IMR-90 (cell line): ENCODE measurements around the gene THBS1. TPM values are rescaled to one million over a fixed set of nuclear protein-coding genes. Genes with fewer than 3 reads are reported as not detected.

Experiments
- ATAC-seq: fragments of 200-7000 bp; cut with Tn5 transposase; 2 replicates; pipeline ENCODE4 v1.9.1; 2020; ENCODE audit warnings: low read depth, mild to moderate bottlenecking, moderate library complexity
- BruUV-seq: library from RNA; stranded (reverse); fragments of 400-500 nt; replicated peaks from 2 replicates; lab custom pipeline; 2021; lab: Mats Ljungman, UMichigan
- CTCF ChIA-PET: fragments of 300-600 bp; formaldehyde crosslinking; extraction: SDS; loops from one replicate; lab custom pipeline; 2021; ENCODE audit warnings: antibody characterized with exemption; lab: Yijun Ruan, JAX
- POLR2A ChIA-PET: fragments of 300-600 bp; sonication (Branson Sonifier 250); formaldehyde crosslinking; loops from one replicate; lab custom pipeline; 2022; ENCODE audit warnings: antibody characterized with exemption; ENCODE audit not compliant: unreplicated experiment; lab: Charles Lee
- DNase-seq: peaks from one replicate; pipeline ENCODE4 v3.0.0; 2013
- H2AFZ ChIP-seq: replicated peaks from 2 replicates; pipeline ENCODE3; 2013; ENCODE audit warnings: low read length, mild to moderate bottlenecking; ENCODE audit not compliant: poor library complexity
- H2AK5ac ChIP-seq: 2 replicates; pipeline ENCODE4 v1.6.1; 2013; ENCODE audit warnings: low read depth, low read length, inconsistent platforms
- H2AK9ac ChIP-seq: replicated peaks from 2 replicates; pipeline ENCODE3; 2013; ENCODE audit warnings: mild to moderate bottlenecking, low read depth, low read length, moderate library complexity; ENCODE audit not compliant: poor library complexity
- H2BK120ac ChIP-seq: 2 replicates; pipeline ENCODE4 v1.6.1; 2013; ENCODE audit warnings: low read depth, low read length, inconsistent platforms
- H2BK15ac ChIP-seq: 3 replicates; pipeline ENCODE4 v1.6.1; 2013; ENCODE audit warnings: low read depth, low read length, inconsistent platforms
- H2BK20ac ChIP-seq: 2 replicates; pipeline ENCODE4 v1.6.1; 2013; ENCODE audit warnings: low read depth, mild to moderate bottlenecking, inconsistent platforms, low read length, moderate library complexity
- H2BK5ac ChIP-seq: 2 replicates; pipeline ENCODE4 v1.6.1; 2013; ENCODE audit warnings: mild to moderate bottlenecking, low read depth, low read length, inconsistent platforms; ENCODE audit not compliant: poor library complexity, severe bottlenecking
- H3K14ac ChIP-seq: replicated peaks from 2 replicates; pipeline ENCODE4 v1.6.1; 2013; ENCODE audit warnings: low read depth, low read length, inconsistent platforms
- H3K18ac ChIP-seq: 2 replicates; pipeline ENCODE4 v1.6.1; 2013; ENCODE audit warnings: low read depth, low read length, control low read depth
- H3K23ac ChIP-seq: 2 replicates; pipeline ENCODE4 v1.6.1; 2013; ENCODE audit warnings: low read depth, low read length, inconsistent platforms
- H3K27ac ChIP-seq: 2 replicates; pipeline ENCODE4 v1.5.1; 2013; ENCODE audit warnings: mild to moderate bottlenecking, control low read depth, low read length; ENCODE audit not compliant: insufficient read depth
- H3K27me3 ChIP-seq: 2 replicates; pipeline ENCODE4 v1.6.1; 2013; ENCODE audit warnings: low read length; ENCODE audit not compliant: control insufficient read depth, insufficient read depth
- H3K36me3 ChIP-seq: 2 replicates; pipeline ENCODE4 v1.6.1; 2013; ENCODE audit warnings: low read length, mixed read lengths; ENCODE audit not compliant: control insufficient read depth, insufficient read depth
- H3K4ac ChIP-seq: 2 replicates; pipeline ENCODE4 v1.6.1; 2013; ENCODE audit warnings: low read depth, low read length, inconsistent platforms
- H3K4me1 ChIP-seq: 2 replicates; pipeline ENCODE4 v1.6.1; 2013; ENCODE audit warnings: low read length, mixed read lengths; ENCODE audit not compliant: control insufficient read depth, insufficient read depth
- H3K4me2 ChIP-seq: 2 replicates; pipeline ENCODE4 v1.6.1; 2013; ENCODE audit warnings: low read depth, mild to moderate bottlenecking, control low read depth, low read length, moderate library complexity
- H3K4me3 ChIP-seq: 2 replicates; pipeline ENCODE4 v1.5.1; 2013; ENCODE audit warnings: low read depth, mild to moderate bottlenecking, control low read depth, low read length, moderate library complexity; ENCODE audit not compliant: insufficient read depth
- H3K56ac ChIP-seq: 2 replicates; pipeline ENCODE4 v1.6.1; 2013; ENCODE audit warnings: low read length, inconsistent platforms; ENCODE audit not compliant: insufficient read depth; ENCODE audit errors: extremely low read depth
- H3K79me1 ChIP-seq, 2 experiments: 2 replicates each; pipeline ENCODE4 v1.6.1; 2013; ENCODE audit warnings: low read length in 2 of 2, inconsistent platforms in 1 of 2, low read depth in 1 of 2
- H3K9ac ChIP-seq: 2 replicates; pipeline ENCODE4 v1.6.1; 2013; ENCODE audit warnings: low read depth, low read length, control low read depth
- H3K9me1 ChIP-seq: 2 replicates; pipeline ENCODE4 v1.6.1; 2013; ENCODE audit warnings: low read length, inconsistent platforms; ENCODE audit not compliant: insufficient read depth
- H3K9me3 ChIP-seq: 2 replicates; pipeline ENCODE4 v1.6.1; 2013; ENCODE audit warnings: low read length; ENCODE audit not compliant: control insufficient read depth, insufficient read depth
- H4K20me1 ChIP-seq: 2 replicates; pipeline ENCODE4 v1.6.1; 2013; ENCODE audit warnings: low read length, inconsistent platforms; ENCODE audit not compliant: insufficient read depth
- H4K5ac ChIP-seq: 2 replicates; pipeline ENCODE4 v1.6.1; 2013; ENCODE audit warnings: mild to moderate bottlenecking, low read depth, low read length, control low read depth
- H4K8ac ChIP-seq, 2 experiments: 2 replicates each; pipeline ENCODE4 v1.6.1; 2013; ENCODE audit warnings: low read depth in 2 of 2, low read length in 2 of 2, control low read depth in 1 of 2, inconsistent platforms in 1 of 2
- H4K91ac ChIP-seq: 2 replicates; pipeline ENCODE4 v1.6.1; 2013; ENCODE audit warnings: low read depth, low read length, inconsistent platforms; ENCODE audit not compliant: insufficient read depth
- BHLHE40 ChIP-seq: fragments of 150-350 bp; IDR thresholded peaks from 2 replicates; pipeline ENCODE4 v1.6.1; 2016; ENCODE audit warnings: mild to moderate bottlenecking, low read depth, low read length
- CEBPB ChIP-seq: IDR thresholded peaks from 2 replicates; pipeline ENCODE4 v1.6.1; 2012; ENCODE audit warnings: low read depth, low read length, improper control_type of control experiment
- CHD1 ChIP-seq: IDR thresholded peaks from 2 replicates; pipeline ENCODE4 v1.6.1; 2012; ENCODE audit warnings: low read depth, low read length, improper control_type of control experiment
- FOS ChIP-seq: fragments of 150-350 bp; IDR thresholded peaks from 2 replicates; pipeline ENCODE4 v1.6.1; 2016; ENCODE audit warnings: low read depth, low read length
- MAFK ChIP-seq: IDR thresholded peaks from 2 replicates; pipeline ENCODE4 v1.6.1; 2012; ENCODE audit warnings: low read depth, low read length, improper control_type of control experiment
- MAZ ChIP-seq: IDR thresholded peaks from 2 replicates; pipeline ENCODE4 v1.6.1; 2012; ENCODE audit warnings: low read depth, mild to moderate bottlenecking, low read length, improper control_type of control experiment, moderate library complexity, borderline replicate concordance
- MXI1 ChIP-seq: IDR thresholded peaks from 2 replicates; pipeline ENCODE4 v1.6.1; 2012; ENCODE audit warnings: low read depth, mild to moderate bottlenecking, low read length, moderate library complexity, borderline replicate concordance
- NFE2L2 ChIP-seq: fragments of 150-350 bp; IDR thresholded peaks from 2 replicates; pipeline ENCODE4 v1.6.1; 2016; ENCODE audit warnings: low read depth, mild to moderate bottlenecking, low read length
- POLR2A ChIP-seq: IDR thresholded peaks from 2 replicates; pipeline ENCODE4 v1.6.1; 2012; ENCODE audit warnings: mild to moderate bottlenecking, low read depth, low read length
- RAD21 ChIP-seq: IDR thresholded peaks from 2 replicates; pipeline ENCODE4 v1.6.1; 2012; ENCODE audit warnings: low read length, improper control_type of control experiment
- RCOR1 ChIP-seq: IDR thresholded peaks from 2 replicates; pipeline ENCODE4 v1.6.1; 2012; ENCODE audit warnings: mild to moderate bottlenecking, low read length, improper control_type of control experiment; ENCODE audit not compliant: insufficient replicate concordance
- RFX5 ChIP-seq: IDR thresholded peaks from 2 replicates; pipeline ENCODE4 v1.8.0; 2012; ENCODE audit warnings: low read depth, mild to moderate bottlenecking, low read length, moderate library complexity
- SMC3 ChIP-seq: fragments of 150-350 bp; IDR thresholded peaks from 2 replicates; pipeline ENCODE4 v1.6.1; 2016; ENCODE audit warnings: low read depth, mild to moderate bottlenecking, antibody characterized with exemption, low read length, moderate library complexity
- WGBS, 2 experiments: methylation state at CpG; one replicate each; pipeline versions ENCODE4 v1.1.5 to v1.1.7; 2013; ENCODE audit warnings: missing lambda C conversion rate in 2 of 2; ENCODE audit not compliant: insufficient read length in 1 of 2; ENCODE audit errors: extremely low coverage in 2 of 2; 5-methylcytosine and 5-hydroxymethylcytosine counted together
- dilution Hi-C: fragments of 300-500 bp; cut with HindIII; formaldehyde crosslinking; loops from one replicate; pipeline ENCODE4 v1.14.3; 2018; ENCODE audit warnings: low sequenced_read_pairs; ENCODE audit not compliant: unreplicated experiment
- in situ Hi-C: fragments of 300-500 bp; cut with MboI; formaldehyde crosslinking; loops from 3 replicates; pipeline ENCODE4 v1.14.3; 2019; ENCODE audit warnings: low sequenced_read_pairs, inconsistent platforms, mixed read lengths
- intact Hi-C: fragments of 100-400 bp; cut with micrococcal nuclease; formaldehyde crosslinking; loops from 2 replicates; pipeline ENCODE4 v1.10.0; 2022
- polyA plus RNA-seq, 3 experiments: library from polyadenylated mRNA; depleted of rRNA; stranded (reverse); fragments of >200 nt; gene quantifications; 2 replicates each; pipeline ENCODE4 v1.2.3, GENCODE V29; 2012; ENCODE audit warnings: low replicate concordance in 1 of 3
- total RNA-seq: library from RNA; depleted of rRNA; stranded (reverse); fragments of >200 nt; gene quantifications from 2 replicates; pipeline ENCODE4 v1.2.3, GENCODE V29; 2012
- TF ChIP-seq, protein P1 (sequence below): conservative IDR thresholded peaks from 2 replicates; pipeline ENCODE4 v1.5.1; 2012; ENCODE audit warnings: mild to moderate bottlenecking, low read depth, low read length, improper control_type of control experiment
- TF ChIP-seq, protein P2 (sequence below): fragments of 150-350 bp; IDR thresholded peaks from 2 replicates; pipeline ENCODE4 v1.6.1; 2017; ENCODE audit warnings: mild to moderate bottlenecking, antibody characterized with exemption, low read length, low read depth
- TF ChIP-seq, protein P3 (sequence below): fragments of 150-350 bp; IDR thresholded peaks from 2 replicates; pipeline ENCODE4 v1.6.1; 2016; ENCODE audit warnings: low read depth, mild to moderate bottlenecking, low read length, moderate library complexity, borderline replicate concordance

The THBS1 gene
- total and polyA plus RNA-seq, 2 of the 4 experiments (the other 2 are of a cell fraction): 1,562 to 4,071 TPM

DNA sequence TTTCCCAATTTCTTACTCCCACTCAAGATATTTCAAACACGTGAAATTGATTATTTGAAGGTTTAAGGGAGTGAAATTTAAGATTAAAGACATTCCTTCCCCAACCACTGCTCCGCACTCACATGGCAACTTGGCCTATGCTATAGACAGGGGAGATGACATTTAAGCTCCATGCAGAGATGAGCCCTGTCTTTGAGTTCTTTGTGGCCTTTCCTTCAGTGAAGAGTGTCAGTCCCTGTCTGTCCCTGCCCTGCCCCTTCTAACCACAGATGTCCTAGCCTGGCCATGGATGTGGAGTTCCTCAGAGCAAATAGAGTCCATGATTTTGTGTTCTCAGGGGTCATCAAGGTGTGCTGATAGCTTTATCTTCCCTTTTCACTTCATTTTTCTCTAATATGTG, 29.4 kb upstream of the THBS1 start:
- ChIA-PET POLR2A (no interaction called here), CTCF (no interaction called here)
- H2AFZ ChIP-seq: no peak overlapping the region
- no peak overlapping the region for H3K4ac ChIP-seq
- H3K4me3 ChIP-seq: no peak overlapping the region
- H3K4me2 ChIP-seq: no peak overlapping the region
- dilution Hi-C loops: no loop called here
- H2BK120ac ChIP-seq: no peak overlapping the region
- H2BK15ac ChIP-seq: no peak overlapping the region
- no peaks in the 10 kb centered on the region for H3K9me1 ChIP-seq
- no TSS peak for BruUV-seq
- TF ChIP-seq, protein P1, sequence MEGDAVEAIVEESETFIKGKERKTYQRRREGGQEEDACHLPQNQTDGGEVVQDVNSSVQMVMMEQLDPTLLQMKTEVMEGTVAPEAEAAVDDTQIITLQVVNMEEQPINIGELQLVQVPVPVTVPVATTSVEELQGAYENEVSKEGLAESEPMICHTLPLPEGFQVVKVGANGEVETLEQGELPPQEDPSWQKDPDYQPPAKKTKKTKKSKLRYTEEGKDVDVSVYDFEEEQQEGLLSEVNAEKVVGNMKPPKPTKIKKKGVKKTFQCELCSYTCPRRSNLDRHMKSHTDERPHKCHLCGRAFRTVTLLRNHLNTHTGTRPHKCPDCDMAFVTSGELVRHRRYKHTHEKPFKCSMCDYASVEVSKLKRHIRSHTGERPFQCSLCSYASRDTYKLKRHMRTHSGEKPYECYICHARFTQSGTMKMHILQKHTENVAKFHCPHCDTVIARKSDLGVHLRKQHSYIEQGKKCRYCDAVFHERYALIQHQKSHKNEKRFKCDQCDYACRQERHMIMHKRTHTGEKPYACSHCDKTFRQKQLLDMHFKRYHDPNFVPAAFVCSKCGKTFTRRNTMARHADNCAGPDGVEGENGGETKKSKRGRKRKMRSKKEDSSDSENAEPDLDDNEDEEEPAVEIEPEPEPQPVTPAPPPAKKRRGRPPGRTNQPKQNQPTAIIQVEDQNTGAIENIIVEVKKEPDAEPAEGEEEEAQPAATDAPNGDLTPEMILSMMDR: no peak
- TF ChIP-seq CEBPB (no peak), MAFK (no peak), CHD1 (no peak), BHLHE40 (no peak), SMC3 (no peak), NFE2L2 (no peak), POLR2A (no peak), MAZ (no peak), RFX5 (no peak), RCOR1 (no peak), MXI1 (no peak), RAD21 (no peak), FOS (no peak)
- TF ChIP-seq, protein P2, sequence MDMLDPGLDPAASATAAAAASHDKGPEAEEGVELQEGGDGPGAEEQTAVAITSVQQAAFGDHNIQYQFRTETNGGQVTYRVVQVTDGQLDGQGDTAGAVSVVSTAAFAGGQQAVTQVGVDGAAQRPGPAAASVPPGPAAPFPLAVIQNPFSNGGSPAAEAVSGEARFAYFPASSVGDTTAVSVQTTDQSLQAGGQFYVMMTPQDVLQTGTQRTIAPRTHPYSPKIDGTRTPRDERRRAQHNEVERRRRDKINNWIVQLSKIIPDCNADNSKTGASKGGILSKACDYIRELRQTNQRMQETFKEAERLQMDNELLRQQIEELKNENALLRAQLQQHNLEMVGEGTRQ: no peak
- TF ChIP-seq, protein P3, sequence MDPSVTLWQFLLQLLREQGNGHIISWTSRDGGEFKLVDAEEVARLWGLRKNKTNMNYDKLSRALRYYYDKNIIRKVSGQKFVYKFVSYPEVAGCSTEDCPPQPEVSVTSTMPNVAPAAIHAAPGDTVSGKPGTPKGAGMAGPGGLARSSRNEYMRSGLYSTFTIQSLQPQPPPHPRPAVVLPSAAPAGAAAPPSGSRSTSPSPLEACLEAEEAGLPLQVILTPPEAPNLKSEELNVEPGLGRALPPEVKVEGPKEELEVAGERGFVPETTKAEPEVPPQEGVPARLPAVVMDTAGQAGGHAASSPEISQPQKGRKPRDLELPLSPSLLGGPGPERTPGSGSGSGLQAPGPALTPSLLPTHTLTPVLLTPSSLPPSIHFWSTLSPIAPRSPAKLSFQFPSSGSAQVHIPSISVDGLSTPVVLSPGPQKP: no peak
- in situ Hi-C loops: no loop called here
- DNase-seq (no peak), ATAC-seq (no peak)
- no peak overlapping the region for H2AK9ac ChIP-seq
- no peak overlapping the region for H2AK5ac ChIP-seq
- H3K18ac ChIP-seq: no peak overlapping the region
- no peak overlapping the region for H2BK20ac ChIP-seq
- H3K27me3 ChIP-seq: no peaks in the 10 kb centered on the region
- H3K14ac ChIP-seq: no peak overlapping the region
- H3K56ac ChIP-seq: no peak overlapping the region
- WGBS, 2 experiments: 100% methylated on average over 1 of the region's 2 CpGs; no CpG with 5 or more reads in 1 of the 2 experiments
- H3K9me3 ChIP-seq: no peaks in the 10 kb centered on the region
- H4K8ac ChIP-seq: no peak overlapping the region
- H3K9ac ChIP-seq: no peak overlapping the region
- no peaks in the 10 kb centered on the region for H3K79me1 ChIP-seq
- no peak overlapping the region for H3K23ac ChIP-seq
- no peak overlapping the region for H4K91ac ChIP-seq
- no peak overlapping the region for H2BK5ac ChIP-seq
- intact Hi-C loops: no loop called here
- peaks cover 23% of the 10 kb centered on the region for H3K4me1 ChIP-seq
- H4K20me1 ChIP-seq: no peaks in the 10 kb centered on the region
- no peak overlapping the region for H3K27ac ChIP-seq
- no peak overlapping the region for H4K5ac ChIP-seq
- no peaks in the 10 kb centered on the region for H3K36me3 ChIP-seq
